ENCODE measurements around the gene CASP9.

Gene CASP9

GRCh38 chr1:15538771-15539170 lies 14.8 kb upstream of the CASP9 start:
- no peak for TF ChIP-seq POLR2AphosphoS5 (IDR thresholded peaks at IDR 0.05; ENCODE audit: borderline replicate concordance, low read depth, low read length)
- no peak for TF ChIP-seq EZH2 (IDR thresholded peaks at IDR 0.05)
- no peak for TF ChIP-seq FOXP2 (optimal IDR thresholded peaks at IDR 0.05; ENCODE audit: control extremely low read depth, extremely low read length, insufficient read depth)
- peak overlapping the region; percentile 22; the same call in 1 of the 2 replicates for H3K27ac ChIP-seq
- H3K9me3 ChIP-seq (ENCODE audit: low read depth, low read length) = no peaks in the 10 kb centered on the region
- peaks cover 4% of the 10 kb centered on the region; the same call in 1 of the 2 replicates for H3K36me3 ChIP-seq (ENCODE audit: insufficient read depth, low read length)
- peak overlapping the region; percentile 29 for H3K4me3 ChIP-seq
- peak; percentile 42 for DNase-seq (ENCODE audit: low read depth, low spot score)
- no peak overlapping the region for H3K9ac ChIP-seq (ENCODE audit: insufficient read length)

- no peak overlapping the region for H3K27ac ChIP-seq
- TF ChIP-seq FOXP2 (optimal IDR thresholded peaks at IDR 0.05; ENCODE audit: control extremely low read depth, extremely low read length, insufficient read depth) = no peak
- H3K9me3 ChIP-seq (ENCODE audit: low read depth, low read length) = no peaks in the 10 kb centered on the region
- H3K4me3 ChIP-seq = no peak overlapping the region
- H3K36me3 ChIP-seq (ENCODE audit: insufficient read depth, low read length) = no peaks in the 10 kb centered on the region
- H3K9ac ChIP-seq (ENCODE audit: insufficient read length) = no peak overlapping the region
- DNase-seq (ENCODE audit: low read depth, low spot score) = no peak
These were observed 7.7 kb upstream of the CASP9 start for GRCh38 chr1:15531682-15532081.

- Histone ChIP-seq H3K9me3 (ENCODE audit: low read depth, low read length) (no peaks in the 10 kb centered on the region), H3K36me3 (ENCODE audit: insufficient read depth, low read length) (no peaks in the 10 kb centered on the region), H3K4me3 (no peak overlapping the region), H3K27ac (no peak overlapping the region), H3K9ac (ENCODE audit: insufficient read length) (no peak overlapping the region)
- DNase-seq (ENCODE audit: low read depth, low spot score) = no peak
- TF ChIP-seq FOXP2 (optimal IDR thresholded peaks at IDR 0.05; ENCODE audit: control extremely low read depth, extremely low read length, insufficient read depth) (no peak), EZH2 (IDR thresholded peaks at IDR 0.05) (no peak), POLR2AphosphoS5 (IDR thresholded peaks at IDR 0.05; ENCODE audit: borderline replicate concordance, low read depth, low read length) (no peak)
These were observed 7.0 kb upstream of the CASP9 start for GRCh38 chr1:15531003-15531402.

- Histone ChIP-seq H3K27ac (peak within 1 kb of the TSS; percentile 44), H3K4me3 (peak within 1 kb of the TSS; percentile 96), H3K36me3 (ENCODE audit: insufficient read depth, low read length) (no peaks in the 10 kb centered on the region), H3K9me3 (ENCODE audit: low read depth, low read length) (no peaks in the 10 kb centered on the region), H3K9ac (ENCODE audit: insufficient read length) (peak within 1 kb of the TSS; percentile 88)
- peak; percentile 99 for DNase-seq (ENCODE audit: low read depth, low spot score)
- TF ChIP-seq FOXP2 (optimal IDR thresholded peaks at IDR 0.05; ENCODE audit: control extremely low read depth, extremely low read length, insufficient read depth) (peak; percentile 93), POLR2AphosphoS5 (IDR thresholded peaks at IDR 0.05; ENCODE audit: borderline replicate concordance, low read depth, low read length) (peak; percentile 89), EZH2 (IDR thresholded peaks at IDR 0.05) (no peak)
These were observed 2.7 kb upstream of the CASP9 start, which contains the start of gene DNAJC16 for GRCh38 chr1:15526490-15527339. DNAJC16 (plus strand) TSS chr1:15526848; CDS start chr1:15529106, 2,258 bp downstream.

GRCh38 chr1:15526021-15526489 lies 2.0 kb upstream of the CASP9 start:
- H3K9me3 ChIP-seq (ENCODE audit: low read depth, low read length) = no peaks in the 10 kb centered on the region
- H3K27ac ChIP-seq = peak overlapping the region; percentile 44
- no peak for DNase-seq (ENCODE audit: low read depth, low spot score)
- TF ChIP-seq FOXP2 (optimal IDR thresholded peaks at IDR 0.05; ENCODE audit: control extremely low read depth, extremely low read length, insufficient read depth) (no peak), POLR2AphosphoS5 (IDR thresholded peaks at IDR 0.05; ENCODE audit: borderline replicate concordance, low read depth, low read length) (no peak), EZH2 (IDR thresholded peaks at IDR 0.05) (no peak)
- H3K9ac ChIP-seq (ENCODE audit: insufficient read length) = peak overlapping the region; percentile 59
- H3K4me3 ChIP-seq = peak overlapping the region; percentile 96
- no peaks in the 10 kb centered on the region for H3K36me3 ChIP-seq (ENCODE audit: insufficient read depth, low read length)

- Histone ChIP-seq H3K4me3 (peak overlapping the region; percentile 96), H3K36me3 (ENCODE audit: insufficient read depth, low read length) (no peaks in the 10 kb centered on the region), H3K27ac (peak overlapping the region; percentile 44), H3K9ac (ENCODE audit: insufficient read length) (peak overlapping the region; percentile 59), H3K9me3 (ENCODE audit: low read depth, low read length) (no peaks in the 10 kb centered on the region)
- TF ChIP-seq POLR2AphosphoS5 (IDR thresholded peaks at IDR 0.05; ENCODE audit: borderline replicate concordance, low read depth, low read length) (no peak), FOXP2 (optimal IDR thresholded peaks at IDR 0.05; ENCODE audit: control extremely low read depth, extremely low read length, insufficient read depth) (no peak), EZH2 (IDR thresholded peaks at IDR 0.05) (no peak)
- peak; percentile 94 for DNase-seq (ENCODE audit: low read depth, low spot score)
These were observed 1.3 kb upstream of the CASP9 start for GRCh38 chr1:15525050-15526020.

GRCh38 chr1:15524283-15525049 lies 451 bp upstream of the CASP9 start:
- Histone ChIP-seq H3K27ac (peak overlapping the region; percentile 94), H3K9ac (ENCODE audit: insufficient read length) (peak overlapping the region; percentile 63), H3K36me3 (ENCODE audit: insufficient read depth, low read length) (no peaks in the 10 kb centered on the region), H3K4me3 (peak overlapping the region; percentile 87), H3K9me3 (ENCODE audit: low read depth, low read length) (no peaks in the 10 kb centered on the region)
- peak; percentile 60 for DNase-seq (ENCODE audit: low read depth, low spot score)
- TF ChIP-seq POLR2AphosphoS5 (IDR thresholded peaks at IDR 0.05; ENCODE audit: borderline replicate concordance, low read depth, low read length) = no peak
- TF ChIP-seq FOXP2 (optimal IDR thresholded peaks at IDR 0.05; ENCODE audit: control extremely low read depth, extremely low read length, insufficient read depth) = peak; percentile 17
